ENCODE data around the gene VPS8.
"Not testable (repeated sequence)": the region's sequence is repeated elsewhere in the genome, so short reads cannot be mapped to it uniquely, and the experiment has no call there.

The VPS8 gene

GRCh38 chr3:184918750-184919149 is 106.8 kb downstream of the VPS8 start:
- DNase-seq (ENCODE audit: low spot score), result no peak

DNA sequence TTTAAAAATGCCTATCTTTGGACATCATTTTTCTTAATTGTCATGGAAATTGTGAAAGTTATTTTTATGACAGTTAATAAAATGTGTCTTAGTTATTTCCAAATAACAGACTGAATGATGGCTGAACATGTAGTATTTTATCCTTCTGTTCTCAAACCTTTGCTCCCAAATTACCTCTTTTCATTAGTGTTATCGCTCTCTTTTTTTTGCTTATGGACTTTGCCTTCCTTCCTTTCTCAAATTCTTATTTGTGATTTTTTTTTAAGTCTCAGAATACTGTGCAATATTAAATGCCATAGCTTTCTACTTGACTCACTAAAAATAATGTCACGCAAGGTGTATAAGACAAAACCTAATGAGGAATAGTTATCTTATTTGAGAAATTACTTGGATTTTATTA is 107.7 kb downstream of the VPS8 start:
- no peak for DNase-seq (ENCODE audit: low spot score)

DNA sequence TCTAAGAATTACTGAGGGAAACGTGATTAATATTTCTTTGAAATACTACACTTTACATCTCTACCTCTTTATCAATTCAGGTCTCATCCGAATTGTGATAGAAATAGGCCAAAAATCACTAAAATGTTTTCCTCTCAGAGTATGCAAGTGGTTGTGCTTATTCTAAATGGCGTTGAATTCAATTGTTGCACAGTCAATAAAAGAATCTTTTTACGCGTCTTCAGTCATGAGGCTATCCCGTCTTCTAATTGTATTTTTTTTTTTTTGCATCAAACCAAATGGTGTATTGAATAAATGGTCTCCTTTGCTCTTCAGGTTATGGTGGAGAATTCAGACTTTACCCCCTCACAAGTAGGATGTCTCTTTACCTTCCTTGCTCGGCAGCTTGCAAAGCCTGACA is 112.6 kb downstream of the VPS8 start:
- no peak for DNase-seq (ENCODE audit: low spot score)

DNA sequence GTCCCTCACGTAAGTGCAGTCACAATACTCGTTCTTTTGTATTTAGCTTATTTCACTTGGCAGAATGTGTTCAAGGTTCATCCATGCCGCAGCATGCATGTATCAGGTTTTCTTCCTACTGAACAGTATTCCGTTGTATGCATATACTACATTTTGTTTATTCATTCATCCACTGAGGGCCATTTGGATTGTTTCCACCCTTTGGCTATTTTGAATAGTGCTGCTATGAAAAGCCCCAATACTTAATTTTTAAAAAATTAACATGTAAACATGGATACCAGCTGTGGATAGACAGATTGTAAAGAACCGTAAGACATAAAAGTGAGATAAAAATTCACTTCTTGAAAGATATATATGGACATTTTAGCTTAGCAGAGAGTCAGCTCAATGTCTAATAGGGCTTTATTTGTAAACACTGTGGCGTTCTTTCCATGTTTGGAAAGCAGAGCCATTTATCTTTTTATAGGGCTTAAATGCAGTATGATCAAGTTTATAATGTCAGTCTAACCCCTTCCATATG is 115.9 kb downstream of the VPS8 start:
- DNase-seq (ENCODE audit: low spot score), result no peak

- DNase-seq (ENCODE audit: low spot score), result no peak
Observed at GRCh38 chr3:184932777-184933176, 120.8 kb downstream of the VPS8 start.

- no peak for DNase-seq (ENCODE audit: low spot score)
Observed at GRCh38 chr3:184937611-184938010, 125.6 kb downstream of the VPS8 start.

DNA sequence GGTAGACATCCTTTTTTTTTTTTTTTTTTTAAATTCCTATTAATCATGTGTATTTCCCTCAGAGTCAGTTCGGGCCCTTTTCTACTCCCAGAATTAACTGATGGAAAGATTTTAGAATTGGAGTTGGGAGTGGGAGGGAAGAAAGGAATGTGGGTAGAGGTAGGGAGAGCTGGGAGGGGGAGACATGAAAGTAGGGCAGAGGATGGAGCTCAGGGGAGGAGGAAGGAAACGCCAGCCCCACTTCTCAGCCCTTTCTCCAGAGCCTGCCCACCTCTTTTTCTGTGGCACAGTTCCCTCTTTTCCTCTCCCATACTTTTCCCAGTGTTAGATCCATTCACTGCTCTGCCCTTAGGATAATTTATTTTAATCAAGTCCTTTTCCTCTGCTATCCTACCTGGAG is 129.4 kb downstream of the VPS8 start:
- peak; percentile 29 for DNase-seq (ENCODE audit: low spot score)

DNA sequence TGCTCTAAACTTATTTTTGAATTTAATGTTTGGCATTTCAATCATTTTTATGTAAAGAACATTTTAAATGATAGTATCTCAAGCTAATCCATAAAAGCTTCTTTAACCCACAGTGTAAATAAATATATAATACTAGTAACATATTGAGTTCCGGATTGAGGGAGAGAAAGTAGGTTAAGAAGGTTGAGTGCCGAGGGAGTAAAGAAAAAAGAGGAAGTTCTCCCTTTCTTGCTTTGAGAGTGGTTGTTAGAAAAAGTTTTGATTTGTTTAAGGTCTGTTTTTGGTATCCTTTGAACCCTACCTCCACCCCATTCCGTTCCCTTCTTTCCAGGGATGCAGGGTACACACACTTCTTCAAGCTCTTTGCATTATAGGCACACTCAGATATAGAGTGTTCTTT is 130.8 kb downstream of the VPS8 start:
- DNase-seq (ENCODE audit: low spot score), result no peak

- no peak for DNase-seq (ENCODE audit: low spot score)
Observed at GRCh38 chr3:184944241-184944640, 132.3 kb downstream of the VPS8 start.

DNA sequence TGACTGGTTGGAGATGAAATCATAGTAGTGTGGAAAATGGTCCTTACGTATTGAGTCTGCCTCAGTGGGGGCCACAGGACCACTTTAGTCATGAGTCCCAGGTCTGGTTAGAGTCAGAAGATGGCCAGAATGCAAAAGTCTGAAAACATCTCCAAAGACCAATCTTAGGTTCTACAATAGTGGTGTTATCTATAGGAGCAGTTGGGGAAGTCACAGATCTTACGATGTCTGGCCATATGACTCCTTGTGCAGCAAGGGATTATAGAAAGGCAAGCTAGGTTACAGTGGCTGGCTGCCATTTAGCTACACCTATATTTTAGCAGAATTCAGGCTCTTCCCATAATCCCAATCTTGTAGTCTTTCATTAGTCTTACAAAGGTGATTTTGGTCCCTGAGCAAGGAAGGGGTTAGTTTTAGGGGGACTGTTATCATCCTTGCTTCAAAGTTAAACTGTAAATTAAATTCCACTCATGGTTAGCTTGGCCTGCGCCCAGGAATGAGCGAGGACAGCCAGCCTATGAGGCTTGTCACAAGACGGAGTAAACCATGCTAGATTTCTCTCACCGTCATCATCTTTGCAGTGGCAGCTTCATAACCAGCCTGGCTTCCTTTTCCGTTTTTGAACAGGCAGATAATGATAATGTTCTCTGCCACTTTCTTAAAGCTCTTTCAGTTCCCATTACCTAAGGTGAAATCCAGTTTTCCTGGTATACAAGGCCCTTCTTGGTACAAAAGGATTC is 134.1 kb downstream of the VPS8 start:
- DNase-seq (ENCODE audit: low spot score), result no peak

DNA sequence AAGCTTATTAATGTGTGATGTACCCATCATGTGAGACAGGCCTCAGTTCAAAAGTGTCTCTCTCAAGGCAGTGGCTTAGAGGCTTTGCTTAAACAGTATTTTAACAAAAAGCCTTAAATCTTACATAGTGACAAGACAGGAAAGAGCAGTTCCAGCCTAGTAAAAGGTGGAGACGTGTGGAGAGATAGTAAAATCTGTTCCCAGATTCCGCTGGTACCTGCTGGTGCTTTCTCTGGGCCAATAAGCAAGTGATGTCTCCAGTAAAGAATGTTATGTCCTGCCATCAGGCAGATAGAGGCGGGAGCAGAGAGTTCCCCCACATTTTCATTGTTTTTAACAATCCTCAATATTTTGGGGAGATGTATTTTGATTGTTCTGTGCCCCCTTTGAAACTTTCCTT is 135.0 kb downstream of the VPS8 start:
- no peak for DNase-seq (ENCODE audit: low spot score)

- DNase-seq (ENCODE audit: low spot score), result no peak
Observed at GRCh38 chr3:184949251-184949965, 137.4 kb downstream of the VPS8 start.

DNA sequence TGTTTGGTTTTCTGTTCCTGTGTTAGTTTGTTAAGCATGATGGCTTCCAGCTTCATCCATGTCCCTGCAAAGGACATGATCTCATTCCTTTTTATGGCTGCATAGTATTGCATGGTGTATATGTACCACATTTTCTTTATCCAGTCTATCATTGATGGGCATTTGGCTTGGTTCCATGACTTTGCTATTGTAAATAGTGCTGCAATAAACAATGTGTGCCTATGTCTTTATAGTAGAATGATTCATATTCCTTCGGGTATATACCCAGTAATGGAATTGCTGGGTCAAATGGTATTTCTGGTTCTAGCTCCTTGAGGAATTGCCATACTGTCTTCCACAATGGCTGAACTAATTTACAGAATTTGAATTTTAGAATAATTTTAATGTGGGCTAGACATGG is 138.8 kb downstream of the VPS8 start:
- DNase-seq (ENCODE audit: low spot score), result not testable (repeated sequence)

- no peak for DNase-seq (ENCODE audit: low spot score)
Observed at GRCh38 chr3:184952671-184953070, 140.7 kb downstream of the VPS8 start.

DNA sequence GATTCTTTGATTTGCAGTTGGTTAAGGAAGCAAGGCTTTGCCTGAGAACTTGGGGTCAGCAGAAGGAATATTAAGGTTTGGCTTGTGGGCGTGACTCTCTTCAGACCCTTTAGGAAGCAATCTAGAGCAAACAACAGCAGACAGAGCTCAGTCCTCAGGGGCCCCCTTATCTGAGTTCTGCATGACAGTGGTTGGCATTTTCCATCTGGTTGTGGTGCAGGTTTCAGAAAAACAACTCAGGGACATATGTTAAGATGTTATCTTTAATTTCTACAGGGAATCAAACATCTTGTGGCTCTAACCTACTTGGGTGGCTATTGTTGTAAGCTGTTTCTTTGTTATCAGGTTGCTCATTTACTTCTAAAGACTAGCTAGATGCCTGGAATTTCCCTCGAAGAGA is 141.4 kb downstream of the VPS8 start:
- DNase-seq (ENCODE audit: low spot score), result no peak

- no peak for DNase-seq (ENCODE audit: low spot score)
Observed at GRCh38 chr3:184954251-184954650, 142.3 kb downstream of the VPS8 start.

- DNase-seq (ENCODE audit: low spot score), result not testable (repeated sequence)
Observed at GRCh38 chr3:184954851-184955250, 142.9 kb downstream of the VPS8 start.

- no peak for DNase-seq (ENCODE audit: low spot score)
Observed at GRCh38 chr3:184965639-184966430, 153.9 kb downstream of the VPS8 start.

DNA sequence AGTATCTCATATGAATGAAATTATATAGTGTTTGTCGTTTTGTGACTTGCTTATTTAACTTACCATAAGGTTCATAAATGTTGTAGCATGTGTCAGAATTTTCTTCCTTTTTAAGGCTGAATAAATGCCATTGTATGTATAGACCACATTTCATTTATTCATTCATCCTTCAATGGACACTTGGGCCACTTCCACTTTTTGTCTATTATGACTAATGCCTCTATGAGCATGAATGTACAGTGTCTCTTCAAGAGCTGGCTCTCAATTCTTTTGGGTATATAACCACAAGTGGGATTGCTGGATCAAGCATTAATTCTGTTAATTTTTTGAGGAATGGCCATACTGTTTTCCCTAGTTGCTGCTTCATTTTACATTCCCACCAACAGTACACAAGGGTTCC is 156.1 kb downstream of the VPS8 start:
- DNase-seq (ENCODE audit: low spot score), result no peak

GRCh38 chr3:184970186-184970585 is 158.2 kb downstream of the VPS8 start:
- DNase-seq (ENCODE audit: low spot score), result no peak

DNA sequence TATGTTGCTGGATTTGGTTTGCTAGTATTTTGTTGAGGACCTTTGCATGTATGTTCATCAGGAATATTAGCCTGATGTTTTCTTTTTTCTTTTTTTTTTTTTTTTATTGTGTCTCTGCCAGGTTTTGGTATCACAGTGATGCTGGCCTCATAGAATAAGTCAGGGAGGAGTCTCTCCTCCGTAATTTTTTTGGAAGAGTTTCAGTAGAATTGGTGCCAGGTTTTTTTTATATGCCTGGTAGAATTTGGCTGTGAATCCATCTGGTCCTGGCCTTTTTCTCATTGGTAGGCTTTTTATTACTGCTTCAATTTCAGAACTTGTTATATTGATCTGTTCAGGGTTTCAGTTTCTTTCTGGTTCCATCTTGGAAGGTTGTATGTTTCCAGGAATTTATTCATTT is 165.8 kb downstream of the VPS8 start:
- DNase-seq (ENCODE audit: low spot score), result no peak

GRCh38 chr3:184981071-184981470 is 169.1 kb downstream of the VPS8 start:
- DNase-seq (ENCODE audit: low spot score), result no peak

DNA sequence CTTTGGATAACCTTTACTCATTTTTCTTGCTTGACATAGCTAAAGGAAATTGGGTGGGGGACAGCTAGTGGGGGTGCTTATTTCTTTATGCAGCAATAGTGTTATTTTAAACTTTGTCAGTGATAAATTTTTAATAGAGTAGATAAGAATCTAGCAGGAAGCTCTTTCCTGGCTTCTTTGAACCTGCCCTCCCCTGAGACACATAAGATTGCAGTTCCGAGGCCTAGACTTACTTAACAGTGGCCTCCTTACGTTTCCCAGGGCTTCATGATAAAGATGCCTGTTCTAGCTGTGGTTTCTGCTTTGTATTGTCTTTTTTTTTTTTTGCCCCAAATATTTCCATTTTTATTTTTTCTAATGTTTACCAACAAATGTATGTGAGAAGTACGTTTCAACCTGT is 170.1 kb downstream of the VPS8 start:
- DNase-seq (ENCODE audit: low spot score), result no peak

Data from iPS-NIHi11 (cell line).